ENCODE data around the gene TMEM223. TPM values are rescaled to one million over a fixed set of nuclear protein-coding genes. Genes with fewer than 3 reads are reported as not detected.

Gene TMEM223
- polyA plus RNA-seq, 1 donor from 2014 or later: 16.5 TPM

- Histone ChIP-seq H3K79me2 (replicated peaks; ENCODE audit: insufficient read depth, low read length) (peaks cover 10% of the 10 kb centered on the region), H3K9ac (ENCODE audit: low read length) (peak within 1 kb of the TSS; percentile 73), H2AFZ (ENCODE audit: low read depth, low read length) (peak within 1 kb of the TSS; percentile 61), H4K20me1 (ENCODE audit: insufficient read depth) (no peaks in the 10 kb centered on the region), H3K4me3 (ENCODE audit: low read length) (peak within 1 kb of the TSS; percentile 87), H3F3A (ENCODE audit: insufficient read depth, low read length, poor library complexity, severe bottlenecking) (peaks cover 5% of the 10 kb centered on the region), H3K36me3 (ENCODE audit: insufficient read depth, low read length) (no peaks in the 10 kb centered on the region), H3K9me2 (ENCODE audit: insufficient read depth, low read length) (no peaks in the 10 kb centered on the region), H3K9me3 (ENCODE audit: low read length) (no peaks in the 10 kb centered on the region), H3K27me3 (ENCODE audit: insufficient read depth, low read depth, low read length) (no peaks in the 10 kb centered on the region), H3K27ac (ENCODE audit: low read length) (peak within 1 kb of the TSS; percentile 85), H3K4me2 (ENCODE audit: low read length) (peak within 1 kb of the TSS; percentile 86)
- TF ChIP-seq POLR2AphosphoS5 (IDR thresholded peaks at IDR 0.05) (peak; percentile 77), MXI1 (conservative IDR thresholded peaks at IDR 0.05; ENCODE audit: poor library complexity, severe bottlenecking) (peak; percentile 85), EP300 (conservative IDR thresholded peaks at IDR 0.05; ENCODE audit: poor library complexity, severe bottlenecking) (peak; percentile 18), SMC3 (conservative IDR thresholded peaks at IDR 0.05; ENCODE audit: poor library complexity) (peak; percentile 44), REST (IDR thresholded peaks at IDR 0.05; ENCODE audit: borderline replicate concordance) (no peak), RAD21 (conservative IDR thresholded peaks at IDR 0.05) (no peak), EZH2 (IDR thresholded peaks at IDR 0.05; ENCODE audit: borderline replicate concordance, insufficient read depth, low read length, poor library complexity, severe bottlenecking) (no peak), TAF1 (IDR thresholded peaks at IDR 0.05; ENCODE audit: low read depth) (no peak), CTCF (IDR thresholded peaks at IDR 0.05; ENCODE audit: poor library complexity, severe bottlenecking) (no peak)
These were observed 20.4 kb downstream of the TMEM223 start, which contains the start of gene TAF6L for GRCh38 chr11:62771144-62772021. TAF6L (plus strand) TSS chr11:62771396; CDS start chr11:62775784, 4,388 bp downstream.

- Histone ChIP-seq H3K9ac (ENCODE audit: low read length) (peak overlapping the region; percentile 73), H3K4me3 (ENCODE audit: low read length) (peak overlapping the region; percentile 87), H2AFZ (ENCODE audit: low read depth, low read length) (peak overlapping the region; percentile 61)
These were observed 21.0 kb downstream of the TMEM223 start for GRCh38 chr11:62770778-62771143.

More at GRCh38 chr11:62770778-62771143, 21.0 kb downstream of the TMEM223 start:
- Histone ChIP-seq H4K20me1 (ENCODE audit: insufficient read depth) (no peaks in the 10 kb centered on the region), H3K36me3 (ENCODE audit: insufficient read depth, low read length) (no peaks in the 10 kb centered on the region), H3F3A (ENCODE audit: insufficient read depth, low read length, poor library complexity, severe bottlenecking) (peaks cover 5% of the 10 kb centered on the region), H3K79me2 (replicated peaks; ENCODE audit: insufficient read depth, low read length) (peaks cover 10% of the 10 kb centered on the region), H3K9me3 (ENCODE audit: low read length) (no peaks in the 10 kb centered on the region), H3K4me2 (ENCODE audit: low read length) (peak overlapping the region; percentile 77), H3K27me3 (ENCODE audit: insufficient read depth, low read depth, low read length) (no peaks in the 10 kb centered on the region), H3K27ac (ENCODE audit: low read length) (peak overlapping the region; percentile 85), H3K9me2 (ENCODE audit: insufficient read depth, low read length) (no peaks in the 10 kb centered on the region)
- TF ChIP-seq RAD21 (conservative IDR thresholded peaks at IDR 0.05): no peak
- no peak for TF ChIP-seq MXI1 (conservative IDR thresholded peaks at IDR 0.05; ENCODE audit: poor library complexity, severe bottlenecking)
- no peak for TF ChIP-seq REST (IDR thresholded peaks at IDR 0.05; ENCODE audit: borderline replicate concordance)
- TF ChIP-seq EZH2 (IDR thresholded peaks at IDR 0.05; ENCODE audit: borderline replicate concordance, insufficient read depth, low read length, poor library complexity, severe bottlenecking): no peak
- TF ChIP-seq SMC3 (conservative IDR thresholded peaks at IDR 0.05; ENCODE audit: poor library complexity): no peak
- TF ChIP-seq EP300 (conservative IDR thresholded peaks at IDR 0.05; ENCODE audit: poor library complexity, severe bottlenecking): no peak
- no peak for TF ChIP-seq CTCF (IDR thresholded peaks at IDR 0.05; ENCODE audit: poor library complexity, severe bottlenecking)
- TF ChIP-seq TAF1 (IDR thresholded peaks at IDR 0.05; ENCODE audit: low read depth): no peak
- TF ChIP-seq POLR2AphosphoS5 (IDR thresholded peaks at IDR 0.05): no peak

All from neural cell (in vitro differentiated cells).